Measurements from ENCODE around the gene ARHGEF18.

DNA sequence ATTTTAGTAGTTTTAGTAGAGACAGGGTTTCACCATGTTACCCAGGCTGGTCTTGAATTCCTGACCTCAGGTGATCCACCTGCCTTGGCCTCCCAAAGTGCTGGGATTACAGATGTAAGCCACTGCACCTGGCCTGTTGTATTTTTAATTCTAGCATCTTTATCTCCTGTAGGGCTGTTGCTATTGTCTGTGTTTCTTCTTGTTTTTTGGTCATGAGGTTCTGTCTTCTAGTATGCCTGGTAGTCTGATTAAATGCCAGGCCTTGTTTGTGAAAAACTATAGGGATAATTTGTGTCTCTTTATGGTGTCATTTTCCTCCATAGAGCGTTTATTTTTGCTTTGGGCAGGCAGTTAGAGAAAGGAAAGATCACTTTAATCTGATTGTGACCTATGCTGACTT, 3.1 kb downstream of the ARHGEF18 start:
- TF ChIP-seq POLR2A (IDR thresholded peaks at IDR 0.05), result no peak
- TF ChIP-seq, protein P1, sequence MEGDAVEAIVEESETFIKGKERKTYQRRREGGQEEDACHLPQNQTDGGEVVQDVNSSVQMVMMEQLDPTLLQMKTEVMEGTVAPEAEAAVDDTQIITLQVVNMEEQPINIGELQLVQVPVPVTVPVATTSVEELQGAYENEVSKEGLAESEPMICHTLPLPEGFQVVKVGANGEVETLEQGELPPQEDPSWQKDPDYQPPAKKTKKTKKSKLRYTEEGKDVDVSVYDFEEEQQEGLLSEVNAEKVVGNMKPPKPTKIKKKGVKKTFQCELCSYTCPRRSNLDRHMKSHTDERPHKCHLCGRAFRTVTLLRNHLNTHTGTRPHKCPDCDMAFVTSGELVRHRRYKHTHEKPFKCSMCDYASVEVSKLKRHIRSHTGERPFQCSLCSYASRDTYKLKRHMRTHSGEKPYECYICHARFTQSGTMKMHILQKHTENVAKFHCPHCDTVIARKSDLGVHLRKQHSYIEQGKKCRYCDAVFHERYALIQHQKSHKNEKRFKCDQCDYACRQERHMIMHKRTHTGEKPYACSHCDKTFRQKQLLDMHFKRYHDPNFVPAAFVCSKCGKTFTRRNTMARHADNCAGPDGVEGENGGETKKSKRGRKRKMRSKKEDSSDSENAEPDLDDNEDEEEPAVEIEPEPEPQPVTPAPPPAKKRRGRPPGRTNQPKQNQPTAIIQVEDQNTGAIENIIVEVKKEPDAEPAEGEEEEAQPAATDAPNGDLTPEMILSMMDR (IDR thresholded peaks at IDR 0.05), result no peak
- TF ChIP-seq POLR2AphosphoS5 (IDR thresholded peaks at IDR 0.05), result no peak

Measured in transverse colon (tissue), 4 donors.